NCI-H82 (cell line): ENCODE measurements around the gene NR2E3.

Source experiments
- DNase-seq: peaks from one replicate; lab custom pipeline; 2025; lab: John Stamatoyannopoulos, UW

The NR2E3 gene

GRCh38 chr15:71791975-71792374 lies 18.4 kb upstream of the NR2E3 start:
- no peak for DNase-seq

GRCh38 chr15:71792521-71792920 lies 17.8 kb upstream of the NR2E3 start:
- DNase-seq, result no peak

DNA sequence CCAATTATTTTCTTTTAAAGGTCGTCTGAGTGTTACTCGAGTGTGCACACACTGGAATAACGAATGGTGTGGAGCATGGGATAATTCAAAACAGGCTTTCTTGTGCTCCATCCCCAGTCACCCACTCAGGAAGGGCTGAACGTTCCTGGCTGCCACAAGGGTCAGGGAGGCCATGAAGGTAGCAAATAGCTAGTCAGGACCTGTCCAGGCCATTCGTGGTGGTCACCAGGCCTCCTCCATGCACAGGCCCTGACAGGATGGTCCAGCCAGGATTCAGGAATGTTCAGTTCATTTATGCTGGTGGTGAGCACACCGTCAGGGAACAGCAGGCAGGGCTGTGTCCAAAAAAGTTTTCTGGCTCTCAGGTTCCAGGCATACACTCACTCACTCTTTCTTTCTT lies 11.7 kb upstream of the NR2E3 start:
- no peak for DNase-seq

GRCh38 chr15:71800190-71800589 lies 10.2 kb upstream of the NR2E3 start:
- DNase-seq, result no peak

DNA sequence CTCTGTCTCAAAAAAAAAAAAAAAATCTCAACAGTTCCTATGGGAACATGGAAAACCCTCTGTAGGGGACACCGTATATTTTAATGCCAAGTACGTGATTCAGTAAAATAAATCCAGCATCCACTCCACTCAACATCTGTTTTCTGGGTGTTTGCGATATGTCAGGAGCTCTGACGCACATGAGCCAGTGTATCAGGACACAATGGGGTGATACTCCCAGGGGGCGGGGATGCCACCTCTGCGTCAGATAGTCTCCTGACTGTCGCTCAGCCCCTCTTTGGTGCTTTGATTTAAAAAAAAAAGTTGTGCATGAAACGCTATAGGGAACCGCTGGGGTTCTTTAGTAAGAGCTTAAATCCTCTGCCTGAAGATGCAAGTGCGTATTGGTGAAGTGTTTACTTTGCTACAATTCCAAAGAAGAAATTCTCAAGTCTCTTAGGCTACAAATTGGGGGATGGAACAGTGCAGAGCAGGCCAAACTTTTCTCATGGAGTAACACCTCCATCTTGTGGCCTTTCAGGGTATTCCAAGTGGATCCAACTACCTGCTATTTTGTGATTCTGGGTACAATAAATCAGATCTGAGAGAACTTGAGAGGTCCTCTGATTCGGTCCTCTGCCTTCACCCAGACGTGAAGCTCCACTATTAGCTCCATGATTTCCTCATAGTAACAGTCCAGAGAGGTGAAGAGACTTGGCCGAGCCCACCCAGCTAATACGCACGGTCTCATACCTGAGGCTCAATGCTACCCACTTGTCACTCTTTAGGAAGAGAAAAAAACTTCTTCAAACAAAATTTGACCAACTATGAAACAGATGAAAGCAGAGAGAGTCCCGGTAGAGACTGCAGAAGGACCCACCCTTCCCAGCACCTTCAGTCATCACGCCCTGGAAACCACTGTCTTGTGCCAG lies 9.3 kb upstream of the NR2E3 start:
- peak; percentile 80 for DNase-seq

DNA sequence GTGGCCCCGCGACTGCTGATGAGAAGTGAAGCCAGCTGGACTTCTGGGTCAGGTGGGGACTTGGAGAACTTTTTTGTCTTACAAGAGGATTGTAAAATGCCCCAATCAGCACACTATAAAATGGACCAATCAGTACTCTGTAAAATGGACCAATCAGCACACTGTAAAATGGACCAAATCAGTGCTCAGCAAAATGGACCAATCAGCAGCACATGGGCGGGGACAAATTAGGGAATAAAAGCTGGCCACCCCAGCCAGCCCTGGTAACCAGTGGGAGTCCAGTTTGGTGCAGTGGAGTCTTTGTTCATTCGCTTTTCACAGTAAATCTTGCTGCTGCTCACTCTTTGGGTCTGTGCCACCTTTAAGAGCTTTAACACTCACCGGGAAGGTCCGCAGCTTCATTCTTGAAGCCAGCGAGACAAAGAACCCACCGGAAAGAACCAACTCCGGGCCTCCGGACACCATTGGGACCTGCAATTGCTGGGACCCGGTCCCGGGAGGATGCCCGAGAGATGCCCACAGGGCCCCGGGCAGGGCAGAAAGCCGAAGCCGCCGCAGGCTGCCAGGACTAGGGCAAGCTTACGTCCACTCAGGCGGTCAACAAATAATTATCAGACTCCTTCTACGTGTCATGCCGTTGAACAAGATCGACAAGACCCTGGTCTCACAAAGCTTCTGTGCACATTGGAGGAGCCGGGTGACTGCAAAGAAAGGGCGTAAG lies 8.3 kb upstream of the NR2E3 start:
- no peak for DNase-seq

GRCh38 chr15:71802770-71803169 lies 7.6 kb upstream of the NR2E3 start:
- no peak for DNase-seq

- DNase-seq, result peak; percentile 59
Observed at GRCh38 chr15:71804226-71804625, 6.1 kb upstream of the NR2E3 start.

- DNase-seq, result peak; percentile 54
Observed at GRCh38 chr15:71804695-71805470, 5.5 kb upstream of the NR2E3 start.

DNA sequence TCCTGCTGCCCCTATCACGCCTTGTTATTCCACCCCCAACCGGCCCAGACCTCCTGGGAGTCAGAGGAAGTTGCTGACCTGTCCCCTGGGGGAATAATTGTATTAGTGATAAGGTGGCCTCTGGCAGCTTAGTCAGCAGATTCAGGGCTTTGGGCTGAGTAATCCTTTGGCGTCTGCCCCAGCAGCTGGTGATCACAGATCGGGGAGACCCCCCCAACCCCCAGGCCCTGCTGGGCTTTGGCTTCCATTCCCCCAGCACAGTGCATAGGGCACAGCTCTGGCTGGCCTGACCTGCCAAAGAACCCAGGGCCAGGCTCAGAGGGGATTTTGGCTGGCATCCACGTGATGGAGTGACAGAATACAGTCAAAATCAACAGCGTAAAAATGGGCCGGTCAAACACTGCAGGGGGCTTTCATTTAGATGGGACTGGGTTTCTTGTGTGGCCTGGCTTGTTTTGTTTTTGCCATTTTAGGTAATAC lies 3.9 kb upstream of the NR2E3 start:
- DNase-seq, result peak; percentile 96

DNA sequence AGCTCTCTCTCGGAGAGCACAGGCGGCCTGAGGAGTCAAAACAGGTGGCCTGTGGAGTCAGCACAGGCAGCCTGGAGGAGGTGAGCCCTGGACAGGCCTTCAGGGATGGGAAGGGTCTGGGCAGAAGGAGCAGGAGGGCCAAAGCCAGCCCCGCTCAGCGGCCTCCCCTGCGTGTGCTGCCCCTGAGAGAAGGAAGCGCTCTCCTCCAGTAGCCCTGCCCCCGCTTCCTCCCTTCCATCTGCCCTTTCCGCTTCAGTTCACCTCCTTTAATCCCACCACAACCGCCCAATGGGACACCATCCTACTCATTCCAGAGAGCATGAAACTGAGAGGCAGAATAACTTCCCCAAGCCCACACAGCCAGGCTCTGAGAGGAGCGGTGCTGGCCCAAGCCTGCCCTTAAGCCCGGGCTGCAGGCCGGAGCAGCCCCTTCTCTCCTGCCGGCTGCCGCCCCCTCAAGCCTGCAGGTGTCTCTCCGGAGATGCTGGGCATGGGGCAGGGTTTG lies 3.2 kb upstream of the NR2E3 start:
- DNase-seq, result peak; percentile 94

- DNase-seq, result no peak
Observed at GRCh38 chr15:71807691-71808091, 2.7 kb upstream of the NR2E3 start.

- DNase-seq, result peak; percentile 73
Observed at GRCh38 chr15:71808311-71809020, 1.9 kb upstream of the NR2E3 start.

GRCh38 chr15:71809346-71809745 lies 1.0 kb upstream of the NR2E3 start:
- peak; percentile 18 for DNase-seq

DNA sequence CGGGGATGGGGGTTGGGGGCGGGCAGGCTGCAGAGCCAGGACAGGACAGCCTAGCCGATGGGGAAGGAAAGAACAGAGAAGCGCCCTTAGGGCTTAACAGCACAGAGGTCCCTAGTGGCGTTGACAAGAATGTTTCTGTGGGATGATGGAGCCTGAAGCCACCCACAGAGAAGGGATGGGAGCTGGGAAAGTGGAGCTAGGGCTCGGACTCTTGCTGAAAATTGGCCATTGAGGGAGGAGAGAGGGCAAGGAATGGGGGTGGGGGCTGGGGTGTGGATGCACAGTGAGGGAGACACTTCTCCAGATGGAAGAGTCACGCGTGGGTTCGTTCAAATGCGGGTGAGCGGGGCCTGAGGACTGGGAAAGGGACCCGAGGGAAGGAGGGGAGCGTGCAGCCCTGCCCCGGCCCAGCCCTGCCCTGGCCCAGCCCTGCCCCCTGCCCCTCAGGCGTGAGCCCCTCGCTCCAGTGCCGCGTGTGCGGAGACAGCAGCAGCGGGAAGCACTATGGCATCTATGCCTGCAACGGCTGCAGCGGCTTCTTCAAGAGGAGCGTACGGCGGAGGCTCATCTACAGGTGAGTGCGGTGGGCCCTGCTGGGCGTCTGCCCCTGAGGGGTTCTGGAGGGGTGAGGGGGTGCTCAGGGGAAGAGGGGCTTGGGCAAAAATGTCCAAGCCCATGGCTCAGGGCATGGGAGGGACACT lies 832 bp downstream of the NR2E3 start:
- DNase-seq, result peak; percentile 24

GRCh38 chr15:71811752-71812735 lies 1.7 kb downstream of the NR2E3 start:
- DNase-seq, result peak; percentile 23

DNA sequence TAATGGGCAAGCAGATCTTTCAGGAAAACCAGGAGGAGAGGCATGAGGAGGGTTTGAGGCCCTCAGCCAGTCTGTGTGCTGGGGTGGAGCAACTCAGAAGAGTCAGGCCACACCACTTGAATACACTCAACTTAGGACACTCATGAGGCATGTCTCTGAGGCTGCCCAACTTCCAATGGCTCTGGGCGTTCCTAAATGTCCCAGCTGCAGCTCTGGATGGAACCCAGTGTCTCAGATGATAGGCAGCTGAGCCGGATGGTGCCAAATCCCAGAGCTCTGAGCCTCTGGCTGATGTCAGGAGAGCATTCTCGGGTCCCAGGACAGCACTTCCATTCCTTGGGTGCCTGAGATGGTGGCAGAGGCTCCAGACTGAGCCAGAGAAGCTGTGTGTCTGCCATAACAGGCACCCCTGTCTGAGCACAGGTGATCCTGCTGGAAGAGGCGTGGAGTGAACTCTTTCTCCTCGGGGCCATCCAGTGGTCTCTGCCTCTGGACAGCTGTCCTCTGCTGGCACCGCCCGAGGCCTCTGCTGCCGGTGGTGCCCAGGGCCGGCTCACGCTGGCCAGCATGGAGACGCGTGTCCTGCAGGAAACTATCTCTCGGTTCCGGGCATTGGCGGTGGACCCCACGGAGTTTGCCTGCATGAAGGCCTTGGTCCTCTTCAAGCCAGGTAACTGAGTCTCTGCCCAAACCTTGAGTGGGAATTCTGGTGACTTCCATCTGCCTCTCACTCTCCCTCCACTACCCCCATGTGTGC lies 2.8 kb downstream of the NR2E3 start:
- DNase-seq, result no peak

DNA sequence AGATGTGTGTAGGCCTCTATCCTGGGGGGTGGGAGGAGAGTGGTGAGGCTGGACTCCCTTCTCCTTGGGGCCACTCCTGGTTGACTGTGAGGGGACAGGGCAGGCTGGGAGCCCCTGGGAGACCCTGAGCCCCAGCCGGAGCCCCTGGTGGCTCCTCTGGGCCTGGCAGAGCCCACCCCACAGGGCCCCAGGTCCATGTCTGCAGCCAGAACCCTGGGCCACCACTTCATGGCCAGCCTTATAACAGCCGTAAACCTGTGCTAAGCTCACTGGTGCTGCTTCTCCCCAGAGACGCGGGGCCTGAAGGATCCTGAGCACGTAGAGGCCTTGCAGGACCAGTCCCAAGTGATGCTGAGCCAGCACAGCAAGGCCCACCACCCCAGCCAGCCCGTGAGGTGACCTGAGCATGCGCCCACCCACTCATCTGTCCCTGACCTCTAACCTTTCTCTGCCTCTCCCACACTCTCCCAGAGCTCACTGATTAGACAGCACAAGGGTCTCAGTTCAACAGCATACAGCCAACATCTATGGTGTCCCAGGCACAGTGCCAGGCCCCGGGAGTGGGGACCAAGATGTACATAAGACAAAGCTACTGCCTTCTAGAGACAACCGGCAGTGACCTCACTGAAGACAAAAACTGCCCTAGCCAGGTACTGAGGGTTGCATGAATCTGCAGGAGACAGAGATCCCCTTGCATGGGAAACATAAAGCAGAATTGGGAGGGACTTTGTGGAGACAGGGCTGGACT lies 3.5 kb downstream of the NR2E3 start:
- DNase-seq, result no peak
